IMR-90 (cell line): Measurements from ENCODE around the gene SGMS1. TPM values are rescaled to one million over a fixed set of nuclear protein-coding genes. Genes with fewer than 3 reads are reported as not detected.

Experiments
- ATAC-seq: fragments of 200-7000 bp; cut with Tn5 transposase; 2 replicates; pipeline ENCODE4 v1.9.1; 2020; ENCODE audit warnings: low read depth, mild to moderate bottlenecking, moderate library complexity
- BruUV-seq: library from RNA; stranded (reverse); fragments of 400-500 nt; replicated peaks from 2 replicates; lab custom pipeline; 2021; lab: Mats Ljungman, UMichigan
- CTCF ChIA-PET: fragments of 300-600 bp; formaldehyde crosslinking; extraction: SDS; loops from one replicate; lab custom pipeline; 2021; ENCODE audit warnings: antibody characterized with exemption; lab: Yijun Ruan, JAX
- POLR2A ChIA-PET: fragments of 300-600 bp; sonication (Branson Sonifier 250); formaldehyde crosslinking; loops from one replicate; lab custom pipeline; 2022; ENCODE audit warnings: antibody characterized with exemption; ENCODE audit not compliant: unreplicated experiment; lab: Charles Lee
- DNase-seq: peaks from one replicate; pipeline ENCODE4 v3.0.0; 2013
- H2AFZ ChIP-seq: replicated peaks from 2 replicates; pipeline ENCODE3; 2013; ENCODE audit warnings: low read length, mild to moderate bottlenecking; ENCODE audit not compliant: poor library complexity
- H2AK5ac ChIP-seq: 2 replicates; pipeline ENCODE4 v1.6.1; 2013; ENCODE audit warnings: low read depth, low read length, inconsistent platforms
- H2AK9ac ChIP-seq: replicated peaks from 2 replicates; pipeline ENCODE3; 2013; ENCODE audit warnings: mild to moderate bottlenecking, low read depth, low read length, moderate library complexity; ENCODE audit not compliant: poor library complexity
- H2BK120ac ChIP-seq: 2 replicates; pipeline ENCODE4 v1.6.1; 2013; ENCODE audit warnings: low read depth, low read length, inconsistent platforms
- H2BK15ac ChIP-seq: 3 replicates; pipeline ENCODE4 v1.6.1; 2013; ENCODE audit warnings: low read depth, low read length, inconsistent platforms
- H2BK20ac ChIP-seq: 2 replicates; pipeline ENCODE4 v1.6.1; 2013; ENCODE audit warnings: low read depth, mild to moderate bottlenecking, inconsistent platforms, low read length, moderate library complexity
- H2BK5ac ChIP-seq: 2 replicates; pipeline ENCODE4 v1.6.1; 2013; ENCODE audit warnings: mild to moderate bottlenecking, low read depth, low read length, inconsistent platforms; ENCODE audit not compliant: poor library complexity, severe bottlenecking
- H3K14ac ChIP-seq: replicated peaks from 2 replicates; pipeline ENCODE4 v1.6.1; 2013; ENCODE audit warnings: low read depth, low read length, inconsistent platforms
- H3K18ac ChIP-seq: 2 replicates; pipeline ENCODE4 v1.6.1; 2013; ENCODE audit warnings: low read depth, low read length, control low read depth
- H3K23ac ChIP-seq: 2 replicates; pipeline ENCODE4 v1.6.1; 2013; ENCODE audit warnings: low read depth, low read length, inconsistent platforms
- H3K27ac ChIP-seq: 2 replicates; pipeline ENCODE4 v1.5.1; 2013; ENCODE audit warnings: mild to moderate bottlenecking, control low read depth, low read length; ENCODE audit not compliant: insufficient read depth
- H3K27me3 ChIP-seq: 2 replicates; pipeline ENCODE4 v1.6.1; 2013; ENCODE audit warnings: low read length; ENCODE audit not compliant: control insufficient read depth, insufficient read depth
- H3K36me3 ChIP-seq: 2 replicates; pipeline ENCODE4 v1.6.1; 2013; ENCODE audit warnings: low read length, mixed read lengths; ENCODE audit not compliant: control insufficient read depth, insufficient read depth
- H3K4ac ChIP-seq: 2 replicates; pipeline ENCODE4 v1.6.1; 2013; ENCODE audit warnings: low read depth, low read length, inconsistent platforms
- H3K4me1 ChIP-seq: 2 replicates; pipeline ENCODE4 v1.6.1; 2013; ENCODE audit warnings: low read length, mixed read lengths; ENCODE audit not compliant: control insufficient read depth, insufficient read depth
- H3K4me2 ChIP-seq: 2 replicates; pipeline ENCODE4 v1.6.1; 2013; ENCODE audit warnings: low read depth, mild to moderate bottlenecking, control low read depth, low read length, moderate library complexity
- H3K4me3 ChIP-seq: 2 replicates; pipeline ENCODE4 v1.5.1; 2013; ENCODE audit warnings: low read depth, mild to moderate bottlenecking, control low read depth, low read length, moderate library complexity; ENCODE audit not compliant: insufficient read depth
- H3K56ac ChIP-seq: 2 replicates; pipeline ENCODE4 v1.6.1; 2013; ENCODE audit warnings: low read length, inconsistent platforms; ENCODE audit not compliant: insufficient read depth; ENCODE audit errors: extremely low read depth
- H3K79me1 ChIP-seq, 2 experiments: 2 replicates each; pipeline ENCODE4 v1.6.1; 2013; ENCODE audit warnings: low read length in 2 of 2, inconsistent platforms in 1 of 2, low read depth in 1 of 2
- H3K9ac ChIP-seq: 2 replicates; pipeline ENCODE4 v1.6.1; 2013; ENCODE audit warnings: low read depth, low read length, control low read depth
- H3K9me1 ChIP-seq: 2 replicates; pipeline ENCODE4 v1.6.1; 2013; ENCODE audit warnings: low read length, inconsistent platforms; ENCODE audit not compliant: insufficient read depth
- H3K9me3 ChIP-seq: 2 replicates; pipeline ENCODE4 v1.6.1; 2013; ENCODE audit warnings: low read length; ENCODE audit not compliant: control insufficient read depth, insufficient read depth
- H4K20me1 ChIP-seq: 2 replicates; pipeline ENCODE4 v1.6.1; 2013; ENCODE audit warnings: low read length, inconsistent platforms; ENCODE audit not compliant: insufficient read depth
- H4K5ac ChIP-seq: 2 replicates; pipeline ENCODE4 v1.6.1; 2013; ENCODE audit warnings: mild to moderate bottlenecking, low read depth, low read length, control low read depth
- H4K8ac ChIP-seq, 2 experiments: 2 replicates each; pipeline ENCODE4 v1.6.1; 2013; ENCODE audit warnings: low read depth in 2 of 2, low read length in 2 of 2, control low read depth in 1 of 2, inconsistent platforms in 1 of 2
- H4K91ac ChIP-seq: 2 replicates; pipeline ENCODE4 v1.6.1; 2013; ENCODE audit warnings: low read depth, low read length, inconsistent platforms; ENCODE audit not compliant: insufficient read depth
- CEBPB ChIP-seq: IDR thresholded peaks from 2 replicates; pipeline ENCODE4 v1.6.1; 2012; ENCODE audit warnings: low read depth, low read length, improper control_type of control experiment
- MAFK ChIP-seq: IDR thresholded peaks from 2 replicates; pipeline ENCODE4 v1.6.1; 2012; ENCODE audit warnings: low read depth, low read length, improper control_type of control experiment
- POLR2A ChIP-seq: IDR thresholded peaks from 2 replicates; pipeline ENCODE4 v1.6.1; 2012; ENCODE audit warnings: mild to moderate bottlenecking, low read depth, low read length
- RAD21 ChIP-seq: IDR thresholded peaks from 2 replicates; pipeline ENCODE4 v1.6.1; 2012; ENCODE audit warnings: low read length, improper control_type of control experiment
- RFX5 ChIP-seq: IDR thresholded peaks from 2 replicates; pipeline ENCODE4 v1.8.0; 2012; ENCODE audit warnings: low read depth, mild to moderate bottlenecking, low read length, moderate library complexity
- SMC3 ChIP-seq: fragments of 150-350 bp; IDR thresholded peaks from 2 replicates; pipeline ENCODE4 v1.6.1; 2016; ENCODE audit warnings: low read depth, mild to moderate bottlenecking, antibody characterized with exemption, low read length, moderate library complexity
- WGBS, 2 experiments: methylation state at CpG; one replicate each; pipeline versions ENCODE4 v1.1.5 to v1.1.7; 2013; ENCODE audit warnings: missing lambda C conversion rate in 2 of 2; ENCODE audit not compliant: insufficient read length in 1 of 2; ENCODE audit errors: extremely low coverage in 2 of 2; 5-methylcytosine and 5-hydroxymethylcytosine counted together
- dilution Hi-C: fragments of 300-500 bp; cut with HindIII; formaldehyde crosslinking; loops from one replicate; pipeline ENCODE4 v1.14.3; 2018; ENCODE audit warnings: low sequenced_read_pairs; ENCODE audit not compliant: unreplicated experiment
- in situ Hi-C: fragments of 300-500 bp; cut with MboI; formaldehyde crosslinking; loops from 3 replicates; pipeline ENCODE4 v1.14.3; 2019; ENCODE audit warnings: low sequenced_read_pairs, inconsistent platforms, mixed read lengths
- intact Hi-C: fragments of 100-400 bp; cut with micrococcal nuclease; formaldehyde crosslinking; loops from 2 replicates; pipeline ENCODE4 v1.10.0; 2022
- polyA plus RNA-seq, 3 experiments: library from polyadenylated mRNA; depleted of rRNA; stranded (reverse); fragments of >200 nt; gene quantifications; 2 replicates each; pipeline ENCODE4 v1.2.3, GENCODE V29; 2012; ENCODE audit warnings: low replicate concordance in 1 of 3
- total RNA-seq: library from RNA; depleted of rRNA; stranded (reverse); fragments of >200 nt; gene quantifications from 2 replicates; pipeline ENCODE4 v1.2.3, GENCODE V29; 2012
- TF ChIP-seq, protein P1 (sequence below): fragments of 150-350 bp; IDR thresholded peaks from 2 replicates; pipeline ENCODE4 v1.6.1; 2017; ENCODE audit warnings: mild to moderate bottlenecking, antibody characterized with exemption, low read length, low read depth
- TF ChIP-seq, protein P2 (sequence below): fragments of 150-350 bp; IDR thresholded peaks from 2 replicates; pipeline ENCODE4 v1.6.1; 2016; ENCODE audit warnings: low read depth, mild to moderate bottlenecking, low read length, moderate library complexity, borderline replicate concordance
- TF ChIP-seq, protein P3 (sequence below): conservative IDR thresholded peaks from 2 replicates; pipeline ENCODE4 v1.5.1; 2012; ENCODE audit warnings: mild to moderate bottlenecking, low read depth, low read length, improper control_type of control experiment

SGMS1 gene
- total and polyA plus RNA-seq, 2 of the 4 experiments (the other 2 are of a cell fraction) = 9.8 to 30.8 TPM

DNA sequence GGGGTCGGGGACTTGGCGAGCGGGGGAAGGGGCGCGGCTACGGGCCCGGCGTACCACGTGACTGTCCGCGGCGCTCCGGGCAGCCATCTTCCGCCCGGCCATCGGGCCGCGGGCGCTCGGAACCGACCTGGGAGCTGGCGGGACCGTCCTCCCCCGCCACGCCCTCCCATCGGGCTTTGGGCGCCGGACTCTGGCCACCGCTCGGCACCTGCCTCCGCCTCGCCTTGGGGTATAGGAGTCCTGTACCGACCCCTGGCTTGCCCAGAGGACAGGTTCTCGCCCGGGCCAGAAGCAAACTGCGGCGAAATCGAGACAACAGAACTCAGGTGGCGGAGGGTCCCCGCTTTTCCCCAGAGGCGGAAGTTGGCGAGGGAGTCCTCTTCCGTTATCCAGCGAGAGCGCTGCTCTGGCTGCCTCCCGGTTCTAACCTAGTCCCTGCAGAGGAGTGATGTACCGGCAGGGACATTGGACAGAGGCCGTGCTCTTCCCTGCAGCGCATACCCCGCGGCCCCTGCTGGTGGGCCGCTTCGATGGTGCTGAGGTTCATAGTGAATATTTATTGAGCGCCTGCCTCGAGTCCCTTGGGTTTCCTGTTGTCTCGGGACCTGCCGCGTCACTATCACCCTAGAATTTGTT is 1.2 kb upstream of the SGMS1 start:
- peak; percentile 66 for ATAC-seq
- Histone ChIP-seq H4K8ac (peak overlapping the region; percentile 75 to 94), H3K23ac (peak overlapping the region; percentile 94), H2BK120ac (peak overlapping the region; percentile 96), H3K56ac (peak overlapping the region; percentile 88), H3K14ac (peak overlapping the region; percentile 90), H2BK15ac (peak overlapping the region; percentile 55; the same call in 1 of the 3 replicates), H3K4me1 (no peaks in the 10 kb centered on the region; the same call in 1 of the 2 replicates), H2AFZ (peak overlapping the region; percentile 100), H3K4ac (peak overlapping the region; percentile 93), H4K20me1 (peaks cover 6% of the 10 kb centered on the region; the same call in 1 of the 2 replicates), H2AK5ac (no peak overlapping the region; the same call in 1 of the 2 replicates), H4K91ac (peak overlapping the region; percentile 95), H2AK9ac (peak overlapping the region; percentile 98), H3K79me1 (peaks cover 2 to 26% of the 10 kb centered on the region in 2 experiments; a peak in 3 of 4 replicates), H3K18ac (peak overlapping the region; percentile 52), H3K4me2 (peak overlapping the region; percentile 90), H3K9me1 (no peaks in the 10 kb centered on the region), H2BK20ac (no peak overlapping the region), H3K9me3 (no peaks in the 10 kb centered on the region), H3K9ac (peak overlapping the region; percentile 88), H3K4me3 (peak overlapping the region; percentile 63), H3K27ac (peak overlapping the region; percentile 97), H3K36me3 (no peaks in the 10 kb centered on the region), H4K5ac (peak overlapping the region; percentile 52), H3K27me3 (no peaks in the 10 kb centered on the region), H2BK5ac (peak overlapping the region; percentile 98)
- CTCF ChIA-PET = interaction anchor here (0.7 to 1.1 kb wide), 2 partner anchors 49 to 74 kb away, joined by 3 to 5 read pairs; no protein-coding TSS in a partner anchor
- intact Hi-C loops = loop anchor here (1.0 to 10.0 kb wide), 6 partner anchors 64 to 400 kb away; no protein-coding TSS in a partner anchor
- in situ Hi-C loops = loop anchor here (5.0 kb wide), 1 partner anchor 208 kb away; no protein-coding TSS in a partner anchor
- BruUV-seq = no TSS peak
- WGBS, 2 experiments = 0% methylated on average over 19 of the region's 58 CpGs; no CpG with 5 or more reads in 1 of the 2 experiments
- 0 out of 2 replicates have a peak, but pooled peaks have one; percentile 16 for TF ChIP-seq POLR2A
- no peak for TF ChIP-seq MAFK
- TF ChIP-seq SMC3 = peak; percentile 46
- TF ChIP-seq RFX5 = no peak
- TF ChIP-seq, protein P1, sequence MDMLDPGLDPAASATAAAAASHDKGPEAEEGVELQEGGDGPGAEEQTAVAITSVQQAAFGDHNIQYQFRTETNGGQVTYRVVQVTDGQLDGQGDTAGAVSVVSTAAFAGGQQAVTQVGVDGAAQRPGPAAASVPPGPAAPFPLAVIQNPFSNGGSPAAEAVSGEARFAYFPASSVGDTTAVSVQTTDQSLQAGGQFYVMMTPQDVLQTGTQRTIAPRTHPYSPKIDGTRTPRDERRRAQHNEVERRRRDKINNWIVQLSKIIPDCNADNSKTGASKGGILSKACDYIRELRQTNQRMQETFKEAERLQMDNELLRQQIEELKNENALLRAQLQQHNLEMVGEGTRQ = peak; percentile 77
- TF ChIP-seq, protein P2, sequence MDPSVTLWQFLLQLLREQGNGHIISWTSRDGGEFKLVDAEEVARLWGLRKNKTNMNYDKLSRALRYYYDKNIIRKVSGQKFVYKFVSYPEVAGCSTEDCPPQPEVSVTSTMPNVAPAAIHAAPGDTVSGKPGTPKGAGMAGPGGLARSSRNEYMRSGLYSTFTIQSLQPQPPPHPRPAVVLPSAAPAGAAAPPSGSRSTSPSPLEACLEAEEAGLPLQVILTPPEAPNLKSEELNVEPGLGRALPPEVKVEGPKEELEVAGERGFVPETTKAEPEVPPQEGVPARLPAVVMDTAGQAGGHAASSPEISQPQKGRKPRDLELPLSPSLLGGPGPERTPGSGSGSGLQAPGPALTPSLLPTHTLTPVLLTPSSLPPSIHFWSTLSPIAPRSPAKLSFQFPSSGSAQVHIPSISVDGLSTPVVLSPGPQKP = no peak
- TF ChIP-seq, protein P3, sequence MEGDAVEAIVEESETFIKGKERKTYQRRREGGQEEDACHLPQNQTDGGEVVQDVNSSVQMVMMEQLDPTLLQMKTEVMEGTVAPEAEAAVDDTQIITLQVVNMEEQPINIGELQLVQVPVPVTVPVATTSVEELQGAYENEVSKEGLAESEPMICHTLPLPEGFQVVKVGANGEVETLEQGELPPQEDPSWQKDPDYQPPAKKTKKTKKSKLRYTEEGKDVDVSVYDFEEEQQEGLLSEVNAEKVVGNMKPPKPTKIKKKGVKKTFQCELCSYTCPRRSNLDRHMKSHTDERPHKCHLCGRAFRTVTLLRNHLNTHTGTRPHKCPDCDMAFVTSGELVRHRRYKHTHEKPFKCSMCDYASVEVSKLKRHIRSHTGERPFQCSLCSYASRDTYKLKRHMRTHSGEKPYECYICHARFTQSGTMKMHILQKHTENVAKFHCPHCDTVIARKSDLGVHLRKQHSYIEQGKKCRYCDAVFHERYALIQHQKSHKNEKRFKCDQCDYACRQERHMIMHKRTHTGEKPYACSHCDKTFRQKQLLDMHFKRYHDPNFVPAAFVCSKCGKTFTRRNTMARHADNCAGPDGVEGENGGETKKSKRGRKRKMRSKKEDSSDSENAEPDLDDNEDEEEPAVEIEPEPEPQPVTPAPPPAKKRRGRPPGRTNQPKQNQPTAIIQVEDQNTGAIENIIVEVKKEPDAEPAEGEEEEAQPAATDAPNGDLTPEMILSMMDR = peak; percentile 68
- TF ChIP-seq CEBPB = no peak
- TF ChIP-seq RAD21 = peak; percentile 69
- dilution Hi-C loops = no loop called here
- POLR2A ChIA-PET = interaction anchor here (0.5 to 1.2 kb wide), 8 partner anchors 20 to 311 kb away, joined by 3 to 9 read pairs (median 4); no protein-coding TSS in a partner anchor
- DNase-seq = peak; percentile 64
